Embryonic facial prominence (tissue), 1 donor: ENCODE results near the gene MYOZ1.

ENCODE experiments used
- DNase-seq: peaks from one replicate; pipeline ENCODE4 v3.0.0-alpha.2; 2016; ENCODE audit errors: extremely low spot score

The MYOZ1 gene

DNA sequence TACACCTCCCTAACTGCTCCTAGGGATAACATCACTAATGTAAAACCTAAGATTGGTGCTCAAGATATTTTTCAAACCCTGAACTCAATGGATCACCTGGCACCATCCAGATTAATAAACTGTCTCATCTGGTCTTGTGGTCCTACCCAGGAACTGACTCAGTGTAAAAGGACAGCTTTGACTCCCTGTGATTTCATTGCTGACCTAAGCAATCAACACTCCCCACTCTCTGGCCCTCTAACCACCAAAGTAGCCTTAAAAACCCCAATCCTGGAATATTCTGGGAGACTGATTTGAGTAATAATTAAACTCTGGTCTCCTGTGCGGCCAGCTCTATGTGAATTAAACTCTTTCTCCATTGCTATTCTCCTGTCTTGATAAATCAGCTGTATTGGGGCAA is 43.9 kb downstream of the MYOZ1 start:
- no peak for DNase-seq

GRCh38 chr10:73593812-73594211 is 47.5 kb downstream of the MYOZ1 start:
- no peak for DNase-seq

DNA sequence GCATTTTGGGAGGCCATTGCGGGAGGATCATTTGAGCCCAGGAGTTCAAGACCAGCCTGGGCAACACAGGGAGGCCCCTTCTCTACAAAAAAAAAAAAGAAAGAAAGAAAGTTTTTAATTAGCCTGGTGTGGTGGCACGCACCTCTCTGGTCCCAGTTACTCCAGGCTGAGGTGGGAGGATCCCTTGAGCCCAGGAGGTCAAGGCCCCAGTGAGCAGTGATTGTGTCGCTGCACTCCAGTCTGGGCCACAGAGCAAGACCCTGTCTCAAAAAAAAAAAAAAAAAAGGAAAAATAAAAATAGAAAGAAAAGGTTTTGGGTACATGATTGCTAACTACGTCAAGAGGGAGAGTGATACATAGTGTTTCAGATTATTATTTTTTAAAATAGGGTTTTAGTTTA is 48.2 kb downstream of the MYOZ1 start:
- no peak for DNase-seq

GRCh38 chr10:73591935-73592699 is 49.2 kb downstream of the MYOZ1 start:
- DNase-seq = no peak

GRCh38 chr10:73590881-73591799 is 50.1 kb downstream of the MYOZ1 start, which contains the start of gene USP54:
USP54 (minus strand) TSS chr10:73591342; CDS start chr10:73575658, 15,684 bp downstream.
- no peak for DNase-seq

DNA sequence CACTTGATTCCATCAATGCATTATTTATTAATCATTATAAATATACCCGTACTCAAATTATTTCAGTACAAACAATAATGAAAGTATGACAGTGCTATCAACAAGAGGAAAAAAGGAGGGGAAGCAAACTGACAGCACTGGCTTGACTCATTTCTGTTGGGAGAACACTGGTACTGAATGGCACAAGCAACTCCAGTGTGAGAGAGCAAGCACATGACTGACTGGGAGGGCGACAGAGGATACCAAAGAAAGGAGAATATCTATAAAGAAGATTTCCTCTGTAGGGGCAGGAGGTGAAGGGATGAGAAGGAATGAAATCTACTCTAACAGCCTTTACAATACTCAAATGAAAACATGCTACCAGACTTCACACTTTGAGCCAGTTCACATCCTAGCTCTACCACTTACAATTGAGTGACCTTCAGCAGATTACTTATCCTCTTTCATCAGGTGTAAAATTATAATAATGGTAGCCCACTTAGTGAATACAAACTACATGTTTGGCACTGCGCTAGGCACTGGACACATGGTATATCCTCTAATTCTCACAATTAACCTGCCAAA is 51.6 kb downstream of the MYOZ1 start:
- DNase-seq = no peak

DNA sequence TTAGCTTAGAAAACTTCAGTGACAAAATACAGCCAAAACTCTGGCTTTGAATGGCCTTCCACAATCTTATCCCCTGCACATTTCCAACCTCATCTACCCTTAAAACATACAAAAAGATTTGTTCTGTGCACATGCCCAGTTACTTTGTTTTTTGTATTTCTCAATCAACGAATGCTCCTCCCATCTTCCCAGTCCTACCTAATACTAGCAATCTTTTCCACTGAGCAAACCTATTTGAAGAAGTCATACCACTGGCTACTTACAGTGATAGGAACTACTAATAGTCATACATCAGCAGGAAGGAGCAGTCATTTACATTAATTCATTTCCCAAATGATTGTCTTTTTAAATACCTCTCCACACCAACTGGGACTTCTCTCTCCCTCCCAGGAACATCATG is 52.6 kb downstream of the MYOZ1 start:
- no peak for DNase-seq

DNA sequence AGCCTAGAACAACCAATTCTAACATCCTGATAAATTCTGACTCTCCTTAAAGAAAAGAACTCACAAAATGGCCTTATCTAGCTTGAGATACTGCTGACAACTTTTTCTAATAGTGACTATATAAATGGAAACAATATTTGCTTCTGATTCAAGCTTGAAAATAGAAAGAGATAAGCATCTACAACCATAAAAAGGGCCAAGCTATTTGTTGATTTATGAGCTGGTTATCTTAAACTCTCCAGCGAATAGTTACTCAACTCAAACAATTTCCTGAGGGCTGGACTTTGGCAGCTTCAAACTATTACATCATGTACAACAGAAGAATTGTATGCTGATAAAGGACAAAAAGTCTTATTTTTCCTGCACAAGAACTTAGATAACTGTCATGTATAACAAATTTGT is 54.7 kb downstream of the MYOZ1 start:
- no peak for DNase-seq

DNA sequence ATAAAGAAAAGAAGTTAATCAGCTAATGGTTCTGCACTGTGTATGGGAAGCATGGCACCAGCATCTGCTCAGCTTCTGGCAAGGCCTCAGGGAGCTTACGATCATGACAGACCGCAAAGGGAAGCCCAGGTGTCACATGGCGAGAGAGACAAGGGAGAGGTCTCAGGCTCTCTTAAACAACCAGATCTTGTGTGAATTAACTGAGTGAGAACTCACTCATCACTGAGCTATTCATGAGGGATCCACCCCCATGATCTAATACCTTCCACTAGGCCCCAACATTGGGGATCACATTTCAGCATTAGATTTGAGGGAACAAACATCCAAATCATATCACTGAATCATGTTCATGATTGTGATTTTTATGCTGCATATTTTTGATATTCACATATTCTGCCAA is 55.9 kb downstream of the MYOZ1 start:
- no peak for DNase-seq

GRCh38 chr10:73584737-73585136 is 56.5 kb downstream of the MYOZ1 start:
- no peak for DNase-seq

- DNase-seq = no peak
Observed at GRCh38 chr10:73581918-73582317, 59.4 kb downstream of the MYOZ1 start.
